ENCODE data around the gene PGLYRP3.

DNA sequence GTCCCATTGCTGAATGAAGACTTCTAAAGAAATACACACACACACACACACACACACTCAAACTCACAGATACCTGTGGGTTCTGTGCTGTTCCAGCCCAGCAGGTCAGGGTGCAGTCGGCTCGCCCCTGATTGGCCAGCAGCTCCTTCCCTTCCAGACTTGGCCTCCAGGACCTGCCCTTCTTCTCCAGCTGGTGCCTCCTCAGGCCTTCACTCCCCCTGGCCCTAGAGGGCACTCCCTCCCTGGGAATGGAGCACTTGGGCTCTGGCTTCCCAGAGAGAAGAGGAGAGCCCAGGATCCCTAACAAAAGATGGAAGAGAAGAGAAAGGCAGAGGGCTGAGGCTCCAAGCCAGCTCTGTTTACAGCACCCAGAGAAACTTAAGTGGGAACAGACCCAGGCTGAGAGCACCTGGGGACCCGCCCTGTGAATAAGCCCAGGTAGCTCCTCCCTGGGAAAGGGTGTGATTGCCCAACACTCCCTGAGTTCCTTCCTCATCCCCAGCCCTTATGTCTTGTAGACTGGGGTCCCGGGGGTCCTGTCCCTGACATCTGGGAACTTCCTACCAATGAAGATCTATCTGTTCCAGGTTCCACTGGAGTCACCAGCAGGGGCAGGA, at the start of gene PGLYRP3:
- TF ChIP-seq, protein P1, sequence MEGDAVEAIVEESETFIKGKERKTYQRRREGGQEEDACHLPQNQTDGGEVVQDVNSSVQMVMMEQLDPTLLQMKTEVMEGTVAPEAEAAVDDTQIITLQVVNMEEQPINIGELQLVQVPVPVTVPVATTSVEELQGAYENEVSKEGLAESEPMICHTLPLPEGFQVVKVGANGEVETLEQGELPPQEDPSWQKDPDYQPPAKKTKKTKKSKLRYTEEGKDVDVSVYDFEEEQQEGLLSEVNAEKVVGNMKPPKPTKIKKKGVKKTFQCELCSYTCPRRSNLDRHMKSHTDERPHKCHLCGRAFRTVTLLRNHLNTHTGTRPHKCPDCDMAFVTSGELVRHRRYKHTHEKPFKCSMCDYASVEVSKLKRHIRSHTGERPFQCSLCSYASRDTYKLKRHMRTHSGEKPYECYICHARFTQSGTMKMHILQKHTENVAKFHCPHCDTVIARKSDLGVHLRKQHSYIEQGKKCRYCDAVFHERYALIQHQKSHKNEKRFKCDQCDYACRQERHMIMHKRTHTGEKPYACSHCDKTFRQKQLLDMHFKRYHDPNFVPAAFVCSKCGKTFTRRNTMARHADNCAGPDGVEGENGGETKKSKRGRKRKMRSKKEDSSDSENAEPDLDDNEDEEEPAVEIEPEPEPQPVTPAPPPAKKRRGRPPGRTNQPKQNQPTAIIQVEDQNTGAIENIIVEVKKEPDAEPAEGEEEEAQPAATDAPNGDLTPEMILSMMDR (IDR thresholded peaks at IDR 0.05) = no peak
- TF ChIP-seq POLR2AphosphoS5 (IDR thresholded peaks at IDR 0.05) (no peak), POLR2A (IDR thresholded peaks at IDR 0.05) (no peak)

Measured in breast epithelium (tissue), 3 donors.